GM19239 (cell line): ENCODE measurements around the gene CEP41.

Experiments used
- DNase-seq: peaks from one replicate; pipeline ENCODE4 v3.0.0; 2011; ENCODE audit warnings: low spot score; ENCODE audit not compliant: insufficient read length
- FAIRE-seq: peaks from 2 replicates; lab custom pipeline; 2011; peaks lifted over from hg19 to GRCh38; lab: Jason Lieb, UNC

The CEP41 gene

DNA sequence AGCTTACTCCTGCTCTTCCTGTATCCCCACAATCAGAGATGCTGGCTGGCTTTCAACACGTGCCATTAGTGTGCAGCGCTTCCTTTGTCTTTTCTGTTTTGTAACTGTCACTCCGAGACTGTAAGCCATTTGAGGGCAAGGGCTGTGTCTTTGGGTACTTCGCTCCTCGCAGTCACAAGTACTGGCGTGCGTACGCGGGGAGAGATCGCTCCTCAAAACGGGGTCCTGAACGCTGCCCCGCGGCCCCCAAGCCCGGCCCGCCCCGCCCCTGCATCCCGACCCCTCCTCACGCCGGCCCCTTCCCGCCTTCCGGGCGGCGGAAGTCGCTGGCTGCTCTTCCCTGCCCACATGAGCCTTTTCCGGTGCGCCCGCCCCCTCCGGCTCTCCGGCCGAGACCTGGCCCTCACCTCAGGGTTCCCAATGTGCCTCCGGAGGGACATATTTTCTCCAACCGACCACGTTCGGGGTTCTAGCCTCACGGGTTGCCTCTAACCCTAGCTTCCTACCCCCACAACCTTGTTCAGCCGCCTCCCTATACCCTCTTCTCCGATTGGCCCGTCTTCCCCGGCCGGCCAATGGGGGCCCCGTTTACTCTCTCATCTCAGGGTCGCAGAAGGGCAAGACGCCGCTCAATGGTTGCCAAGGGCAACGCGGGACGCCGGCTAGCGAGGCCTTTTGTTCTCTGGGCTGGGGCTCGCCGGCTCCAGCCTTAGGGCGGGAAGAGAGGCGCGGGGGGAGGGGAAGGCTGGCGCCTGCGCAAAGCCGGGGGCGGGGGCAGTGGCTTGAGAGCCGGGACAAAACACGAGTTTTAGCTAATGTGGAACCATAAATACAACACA is at the start of gene CEP41:
Gene CEP41 (minus strand): TSS at position 490 of the 839 bp plus-strand sequence. CDS start 50 bp downstream, at position 440.
- FAIRE-seq (peak; percentile 90), DNase-seq (peak; percentile 88)

- DNase-seq = no peak
Observed at GRCh38 chr7:130490311-130490791, 49.5 kb upstream of the CEP41 start.

GRCh38 chr7:130489140-130489983 is 48.5 kb upstream of the CEP41 start:
- FAIRE-seq = no peak
- DNase-seq = no peak

More at GRCh38 chr7:130490311-130490791, 49.5 kb upstream of the CEP41 start:
- FAIRE-seq = no peak

- no peak for DNase-seq
- FAIRE-seq = no peak
Observed at GRCh38 chr7:130488392-130489139, 47.8 kb upstream of the CEP41 start.

DNA sequence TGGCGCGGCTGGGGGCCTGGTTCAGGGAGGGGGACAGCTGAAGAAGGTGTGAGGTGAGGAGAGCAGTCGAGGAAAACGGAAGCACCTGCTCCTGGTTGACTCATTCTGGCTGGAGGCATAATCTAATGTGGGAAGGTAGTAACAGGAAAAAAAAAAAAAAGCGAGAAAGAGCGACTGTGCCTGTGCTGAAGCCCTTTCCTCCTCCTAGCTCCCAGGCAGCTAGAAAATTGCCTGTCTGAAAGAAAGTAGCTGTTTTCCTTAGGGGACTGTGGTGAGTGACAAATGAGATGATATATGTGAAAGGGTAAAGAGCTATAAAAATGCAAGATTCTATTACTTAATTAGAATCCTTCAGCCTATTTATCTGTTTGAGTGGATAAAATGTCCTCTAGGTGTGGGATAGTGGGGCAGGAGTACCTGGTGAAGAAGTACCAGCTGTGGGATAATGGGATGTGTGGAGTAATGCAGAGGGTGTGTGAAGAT is 46.2 kb upstream of the CEP41 start:
- DNase-seq = no peak
- no peak for FAIRE-seq

DNA sequence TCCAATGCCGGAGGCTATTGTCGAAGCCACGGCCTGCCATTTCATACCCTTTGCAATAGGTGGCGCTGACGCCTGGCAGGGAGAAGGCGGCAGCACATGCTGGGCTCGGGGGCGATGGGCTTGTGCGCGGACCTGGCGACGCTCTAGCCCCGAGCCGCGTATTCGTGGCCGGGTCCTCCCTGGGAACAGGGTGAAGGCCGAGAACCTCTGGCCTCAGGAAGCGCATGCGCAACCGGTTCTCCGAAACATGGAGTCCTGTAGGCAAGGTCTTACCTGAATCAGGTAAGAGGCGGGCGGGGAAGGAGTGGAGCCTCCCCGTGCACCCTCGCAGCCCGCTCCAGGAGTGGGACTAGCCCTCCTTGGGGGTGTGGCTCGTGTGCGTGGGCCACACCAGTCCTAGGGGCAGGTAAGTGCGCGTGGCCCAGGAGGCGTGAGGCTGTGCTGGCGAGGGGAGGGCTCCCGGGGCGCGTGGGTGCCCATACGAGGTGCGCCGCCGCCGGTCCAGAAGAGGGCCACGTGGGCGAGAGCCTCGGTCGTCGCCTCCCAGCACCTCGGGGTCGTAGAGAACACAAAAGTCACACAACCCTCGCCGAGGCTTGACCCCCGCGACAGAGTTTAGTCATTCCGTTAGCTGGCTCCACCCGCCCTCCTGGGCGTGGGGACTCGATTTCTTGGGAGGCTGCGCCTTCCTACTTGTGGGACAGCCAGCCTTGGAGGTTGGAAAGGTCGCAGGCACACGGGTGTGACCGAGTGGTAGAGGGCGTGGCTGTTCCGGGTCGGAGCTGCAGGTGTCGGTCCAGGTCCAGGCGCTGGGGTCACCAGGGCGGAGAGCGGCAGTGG is 45.5 kb upstream of the CEP41 start:
- DNase-seq (no peak), FAIRE-seq (peak; percentile 82)

DNA sequence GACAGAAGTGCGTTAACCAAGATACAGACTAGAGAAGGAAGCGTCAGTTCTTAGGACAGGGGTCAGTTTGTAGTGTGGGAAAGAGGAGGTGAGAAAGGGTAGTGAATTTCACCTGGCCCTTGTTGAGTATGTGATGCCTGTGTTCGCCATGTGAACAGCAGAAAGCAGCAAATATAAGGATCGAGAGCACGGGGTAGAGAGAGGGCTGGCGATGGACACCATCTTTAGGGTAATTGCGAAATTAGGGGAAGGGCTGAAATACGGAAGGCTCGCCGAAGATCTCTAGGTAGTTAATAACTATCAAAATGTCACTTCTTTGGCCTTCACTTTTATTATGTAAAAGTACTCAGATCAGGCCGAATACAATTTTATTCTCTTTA is 44.9 kb upstream of the CEP41 start:
- DNase-seq (no peak), FAIRE-seq (no peak)

DNA sequence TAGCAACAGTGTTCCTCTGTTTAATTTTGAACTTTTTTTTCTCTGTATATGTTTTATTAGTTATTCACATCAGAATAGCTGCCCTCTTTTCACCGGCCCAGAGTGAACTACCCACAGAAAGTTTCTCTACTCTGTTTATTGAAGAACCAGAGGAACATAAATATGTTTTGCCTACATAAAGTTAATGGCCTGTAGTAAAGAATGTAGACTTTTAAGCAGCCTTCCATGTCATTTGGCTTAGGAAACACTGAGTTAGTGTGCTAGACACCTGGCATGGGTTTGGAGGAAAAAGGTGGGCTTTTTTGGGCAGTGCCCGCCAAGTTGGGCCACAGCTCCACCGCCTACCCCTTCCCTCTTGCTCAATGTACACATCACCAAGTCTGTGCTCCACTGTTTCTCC is 42.2 kb upstream of the CEP41 start:
- FAIRE-seq (no peak), DNase-seq (no peak)

- FAIRE-seq (no peak), DNase-seq (no peak)
Observed at GRCh38 chr7:130481898-130482297, 41.1 kb upstream of the CEP41 start.

DNA sequence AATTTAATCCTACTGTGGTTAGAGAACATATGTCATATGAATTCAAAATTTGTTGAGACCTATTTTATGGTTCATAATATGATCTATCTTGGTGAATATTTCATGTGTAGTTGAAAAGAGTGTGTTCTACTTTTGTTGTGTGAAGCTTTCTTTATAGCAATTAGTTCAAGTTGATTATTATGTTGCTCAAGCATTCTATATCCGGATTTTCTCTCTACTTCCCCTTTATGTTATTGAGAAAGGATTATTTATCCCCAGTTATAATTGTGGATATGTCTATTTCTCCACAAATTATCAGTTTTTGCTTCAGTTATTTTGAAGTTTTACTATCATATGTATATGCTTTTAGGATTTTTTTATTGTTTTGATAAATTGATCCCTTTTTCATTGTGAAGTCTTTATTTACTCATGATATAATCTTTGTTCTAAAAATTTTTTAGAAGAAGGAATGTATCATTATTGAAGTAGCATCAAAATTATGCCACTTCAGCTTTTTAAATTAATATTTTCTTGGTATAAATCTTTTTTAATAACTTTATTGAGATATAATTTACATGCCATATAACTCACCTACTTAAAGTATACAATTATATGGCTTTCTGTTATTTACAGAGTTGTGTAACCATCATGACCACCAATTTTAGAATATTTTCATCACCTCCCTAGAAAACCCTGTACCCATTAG is 39.0 kb upstream of the CEP41 start:
- FAIRE-seq (no peak), DNase-seq (no peak)

DNA sequence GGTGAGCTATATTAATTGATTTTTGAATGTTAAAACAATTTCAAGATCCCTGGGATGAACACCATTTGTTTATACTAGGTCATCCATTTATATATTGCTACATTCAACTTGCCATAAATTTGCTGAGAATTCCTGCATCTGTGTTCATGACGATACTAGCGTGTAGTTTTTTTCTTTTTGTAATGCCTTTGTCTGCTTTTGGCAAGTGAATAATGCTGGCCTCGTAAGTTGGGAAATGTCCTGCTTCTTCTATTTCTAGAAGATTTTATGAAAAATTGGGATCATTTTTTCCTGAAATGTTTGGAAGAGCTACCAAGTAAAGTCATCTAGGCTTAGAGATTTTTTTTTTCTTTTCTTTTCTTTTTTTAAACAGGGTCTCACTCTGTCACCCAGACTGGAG is 38.2 kb upstream of the CEP41 start:
- FAIRE-seq (no peak), DNase-seq (no peak)

DNA sequence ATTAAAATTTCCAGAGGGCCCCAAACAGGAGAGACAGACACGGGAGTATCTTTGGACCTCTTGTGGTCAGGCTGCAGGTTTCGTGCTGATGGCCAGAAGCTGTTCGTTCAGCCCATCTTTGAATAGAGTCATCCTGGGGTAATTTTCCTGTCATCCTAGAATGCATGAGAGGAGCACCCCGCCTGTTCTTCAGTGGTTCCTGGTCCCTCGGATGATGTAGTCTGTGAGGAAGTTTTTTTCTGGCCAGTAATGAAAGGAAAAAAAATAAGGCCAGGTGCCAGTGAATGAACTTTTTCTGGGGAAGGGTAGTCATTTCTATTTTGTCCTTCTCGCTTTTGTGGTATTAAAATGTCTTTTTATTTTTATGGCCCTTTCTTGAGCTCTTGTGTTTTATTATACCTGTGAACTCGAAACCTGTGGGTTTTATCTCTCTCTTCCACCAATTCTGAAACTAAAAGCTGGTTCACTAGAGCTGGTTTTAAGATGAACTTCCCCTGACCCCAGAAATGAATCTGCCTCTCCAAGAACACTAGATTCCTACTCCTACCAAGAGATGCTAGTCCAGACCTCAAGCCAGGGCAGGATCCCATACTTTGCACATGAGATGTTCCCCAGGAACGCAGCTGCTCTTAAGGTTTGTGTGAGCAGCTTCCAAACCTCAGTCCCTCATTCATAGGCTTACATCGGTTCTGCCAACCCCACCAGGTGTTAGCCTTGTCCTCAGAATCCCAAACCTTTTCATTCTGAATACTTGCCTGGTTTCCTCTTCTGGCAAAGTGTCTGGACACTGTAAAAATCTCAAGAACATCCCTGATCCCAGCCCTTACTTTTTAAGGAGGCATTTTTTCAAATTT is 35.7 kb upstream of the CEP41 start:
- DNase-seq (no peak), FAIRE-seq (peak; percentile 96)

DNA sequence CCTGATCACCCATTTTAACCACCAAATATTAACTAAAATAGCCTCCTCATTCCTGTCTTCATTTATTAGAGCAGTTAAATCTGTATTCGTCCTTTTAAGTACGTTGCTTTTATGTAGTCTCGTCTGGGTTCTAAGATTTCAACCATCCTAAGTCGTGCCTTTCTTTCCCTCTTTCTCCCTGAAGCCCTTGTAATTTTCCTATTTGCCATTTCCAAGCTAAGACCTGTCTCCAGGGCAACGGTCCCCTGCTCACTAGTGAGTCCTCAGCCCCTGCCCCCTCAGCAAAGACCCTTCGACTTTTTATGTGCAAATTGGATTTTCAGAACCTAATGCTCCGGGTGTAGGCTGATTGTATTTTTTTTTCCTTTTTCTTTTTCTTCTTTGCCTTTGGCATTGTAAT is 35.0 kb upstream of the CEP41 start:
- DNase-seq (no peak), FAIRE-seq (peak; percentile 72)

DNA sequence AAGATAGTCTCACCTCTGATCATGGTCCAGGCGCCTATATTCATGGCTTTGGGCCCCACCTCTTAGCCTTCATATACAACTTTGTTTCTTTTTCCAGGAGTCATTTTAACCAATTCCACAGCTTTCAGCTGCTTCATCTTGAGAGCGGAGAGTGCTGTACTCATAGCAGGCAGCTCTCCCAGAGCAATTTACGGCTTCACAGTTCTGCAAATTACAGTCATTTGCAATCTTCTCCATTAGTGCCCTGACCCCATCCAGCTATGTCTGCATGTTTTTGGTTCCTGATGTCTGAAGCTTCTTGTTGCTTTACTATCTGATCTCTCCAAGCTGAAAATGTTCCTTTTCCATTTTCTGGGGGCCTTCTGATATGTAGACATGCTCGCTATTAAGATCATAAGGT is 33.1 kb upstream of the CEP41 start:
- DNase-seq (no peak), FAIRE-seq (peak; percentile 31)

DNA sequence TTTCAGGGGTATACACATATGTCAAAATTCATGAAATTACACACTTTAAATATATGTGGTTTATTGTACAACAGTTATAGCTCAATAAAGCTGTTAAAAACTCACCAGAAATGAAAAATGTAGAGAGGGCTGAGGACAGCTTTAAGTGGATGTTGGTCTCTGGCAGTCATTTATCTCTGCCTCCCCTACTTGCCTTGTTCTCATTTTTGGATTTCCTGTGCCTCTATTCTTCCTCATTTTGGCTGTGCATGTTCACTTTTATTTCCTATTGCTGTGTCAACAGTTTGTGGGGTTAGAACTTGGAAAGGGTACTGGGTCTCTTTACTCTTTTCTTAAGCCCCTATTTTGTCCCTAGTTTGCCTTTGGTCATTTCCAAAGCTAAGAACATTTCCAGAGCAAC is 32.5 kb upstream of the CEP41 start:
- peak; percentile 53 for FAIRE-seq
- DNase-seq = no peak

- FAIRE-seq (no peak), DNase-seq (no peak)
Observed at GRCh38 chr7:130471974-130472373, 31.2 kb upstream of the CEP41 start.

- no peak for DNase-seq
- FAIRE-seq = no peak
Observed at GRCh38 chr7:130468612-130469011, 27.8 kb upstream of the CEP41 start.
